GM19452 (cell line): ENCODE results near the gene MEGF6.

Source experiments
- ATAC-seq: cut with Tn5 transposase; IDR thresholded peaks from one replicate; pipeline ENCODE4 v1.9.1; 2021; ENCODE audit not compliant: unreplicated experiment

MEGF6 gene

DNA sequence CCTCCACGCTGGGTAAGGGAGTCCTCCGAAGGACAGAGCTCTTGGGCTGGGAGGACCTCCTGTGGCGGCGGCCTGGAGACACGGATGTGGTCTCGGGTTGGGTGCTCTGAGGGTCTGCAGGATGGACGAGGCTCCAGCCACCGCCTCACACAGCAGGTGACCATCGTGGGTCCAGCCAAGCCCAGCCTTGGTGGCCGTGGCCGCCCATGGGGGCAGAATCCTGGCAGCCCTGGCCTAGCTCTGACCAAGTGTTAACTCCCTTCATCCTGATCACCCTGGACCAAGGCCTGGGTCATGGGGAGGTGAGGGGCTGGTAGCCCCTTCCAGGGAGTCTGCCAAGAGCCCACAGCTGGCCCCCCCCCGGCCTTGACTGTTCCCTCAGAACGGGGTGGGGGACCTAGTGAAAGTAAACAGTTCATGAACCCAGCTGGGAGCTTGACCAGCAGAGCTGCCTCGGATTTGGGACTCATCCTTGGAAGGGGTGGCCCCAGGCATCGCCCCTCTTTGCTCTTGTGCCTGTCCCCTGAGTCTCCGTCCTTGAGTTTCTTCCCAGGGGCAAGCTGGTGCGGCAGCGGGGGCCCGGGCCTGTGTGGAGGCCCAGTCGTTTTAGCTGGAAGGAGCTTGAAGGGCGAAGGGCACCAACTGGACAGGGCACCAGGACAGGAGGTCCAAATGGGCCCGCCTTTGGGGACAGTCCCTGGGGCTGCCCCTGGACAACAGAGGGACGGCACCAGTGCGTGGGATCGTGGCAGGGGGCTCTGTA is 139.0 kb downstream of the MEGF6 start:
- no peak for ATAC-seq

DNA sequence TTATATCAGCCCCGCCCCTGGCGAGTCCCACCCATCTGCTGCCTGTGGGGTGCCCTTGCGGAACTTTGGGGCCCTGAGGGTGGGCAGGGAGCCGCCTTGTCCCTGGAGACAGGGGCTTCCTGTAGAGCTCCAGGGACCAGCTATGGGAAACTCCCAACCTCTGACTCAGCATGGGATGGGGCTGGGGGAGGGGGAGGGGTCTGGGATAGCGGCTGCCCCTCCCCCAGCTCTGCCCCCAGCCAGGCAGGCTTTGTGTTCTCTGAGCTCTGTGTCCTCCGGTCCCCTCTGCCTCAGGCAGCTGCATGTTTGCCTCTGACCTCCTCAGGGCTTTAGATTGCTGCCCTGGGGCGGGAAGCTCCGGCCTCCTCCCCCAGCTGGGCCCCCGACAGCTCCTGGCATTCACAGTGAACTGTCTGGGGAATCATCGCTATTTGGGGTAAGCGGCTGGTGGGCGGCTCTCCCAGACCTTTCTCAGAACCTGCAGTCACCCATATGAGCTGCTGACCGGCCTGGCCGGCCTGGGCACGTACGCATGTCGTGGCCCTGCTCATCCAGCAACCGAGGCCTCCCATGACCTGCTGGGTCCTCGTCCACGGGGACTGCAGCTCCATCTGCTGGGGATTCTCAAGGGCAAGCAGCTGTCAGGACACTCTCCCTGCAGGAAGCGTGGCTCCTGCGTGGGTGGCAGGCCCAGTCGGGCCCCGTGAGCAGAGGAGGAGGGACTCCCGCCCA is 139.8 kb downstream of the MEGF6 start:
- ATAC-seq, result no peak

DNA sequence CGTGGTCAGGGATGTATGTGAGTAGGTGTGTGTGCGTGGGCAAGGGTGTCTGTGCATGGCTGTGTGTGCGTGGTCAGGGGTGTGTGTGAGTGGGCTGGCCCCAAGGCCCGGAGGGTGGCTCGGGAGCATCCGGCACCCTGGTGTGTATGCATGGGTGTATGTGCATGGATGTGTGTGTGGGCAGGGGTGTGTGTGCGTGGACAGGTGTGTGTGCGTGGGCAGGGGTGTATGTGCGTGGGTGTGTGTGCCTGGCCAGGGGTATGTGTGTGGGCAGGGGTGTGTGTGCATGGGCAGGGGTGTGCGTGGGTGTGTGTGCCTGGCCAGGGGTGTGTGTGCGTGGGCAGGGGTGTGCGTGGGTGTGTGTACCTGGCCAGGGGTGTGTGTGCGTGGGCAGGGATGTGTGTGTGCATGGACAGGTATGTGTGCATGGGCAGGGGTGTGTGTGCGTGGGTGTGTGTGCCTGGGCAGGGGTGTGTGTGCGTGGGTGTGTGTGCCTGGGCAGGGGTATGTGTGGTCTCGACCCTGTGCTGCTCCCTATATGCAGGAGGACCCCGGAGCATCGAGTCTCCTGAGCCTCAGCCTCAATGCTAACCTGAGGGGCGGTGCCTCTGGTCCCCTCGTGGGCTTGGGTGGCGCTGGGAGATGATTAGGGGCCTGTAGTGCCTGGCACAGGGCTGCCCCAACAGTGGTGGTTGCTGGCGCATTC is 140.5 kb downstream of the MEGF6 start:
- no peak for ATAC-seq

DNA sequence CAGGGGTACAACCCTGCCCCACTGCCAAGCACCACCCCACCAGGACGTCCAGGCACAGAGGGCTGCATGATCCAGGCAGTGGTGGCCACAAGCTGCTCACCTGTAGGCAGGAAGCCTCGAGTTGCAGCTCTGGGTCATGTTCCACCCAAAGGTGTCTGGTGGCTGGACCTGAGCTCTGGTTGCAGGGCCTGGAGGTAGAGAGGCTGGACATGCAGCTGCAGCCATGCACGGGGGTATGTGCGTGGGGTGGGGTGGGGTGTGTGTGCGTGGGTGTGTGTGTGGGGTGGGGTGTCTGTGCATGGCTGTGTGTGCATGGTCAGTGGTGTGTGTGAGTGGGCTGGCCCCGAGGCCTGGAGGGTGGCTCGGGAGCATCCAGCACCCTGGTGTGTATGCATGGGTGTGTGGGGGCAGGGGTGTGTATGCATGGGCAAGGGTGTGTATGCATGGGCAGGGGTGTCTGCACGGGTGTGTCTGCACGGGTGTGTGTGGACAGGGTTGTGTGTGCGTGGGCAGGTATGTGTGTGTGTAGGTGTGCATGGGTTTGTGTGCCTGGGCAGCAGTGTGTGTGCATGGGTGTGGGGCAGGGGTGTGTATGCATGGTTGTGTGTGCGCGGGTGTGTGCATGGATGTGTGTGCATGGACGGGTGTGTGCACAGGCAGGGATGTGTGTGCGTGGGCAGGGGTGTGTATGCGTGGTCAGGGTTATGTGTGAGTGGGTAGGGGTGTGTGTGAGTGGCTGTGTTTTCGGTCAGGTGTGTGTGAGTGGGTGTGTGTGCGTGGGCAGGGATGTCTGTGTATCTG is 141.3 kb downstream of the MEGF6 start:
- no peak for ATAC-seq

DNA sequence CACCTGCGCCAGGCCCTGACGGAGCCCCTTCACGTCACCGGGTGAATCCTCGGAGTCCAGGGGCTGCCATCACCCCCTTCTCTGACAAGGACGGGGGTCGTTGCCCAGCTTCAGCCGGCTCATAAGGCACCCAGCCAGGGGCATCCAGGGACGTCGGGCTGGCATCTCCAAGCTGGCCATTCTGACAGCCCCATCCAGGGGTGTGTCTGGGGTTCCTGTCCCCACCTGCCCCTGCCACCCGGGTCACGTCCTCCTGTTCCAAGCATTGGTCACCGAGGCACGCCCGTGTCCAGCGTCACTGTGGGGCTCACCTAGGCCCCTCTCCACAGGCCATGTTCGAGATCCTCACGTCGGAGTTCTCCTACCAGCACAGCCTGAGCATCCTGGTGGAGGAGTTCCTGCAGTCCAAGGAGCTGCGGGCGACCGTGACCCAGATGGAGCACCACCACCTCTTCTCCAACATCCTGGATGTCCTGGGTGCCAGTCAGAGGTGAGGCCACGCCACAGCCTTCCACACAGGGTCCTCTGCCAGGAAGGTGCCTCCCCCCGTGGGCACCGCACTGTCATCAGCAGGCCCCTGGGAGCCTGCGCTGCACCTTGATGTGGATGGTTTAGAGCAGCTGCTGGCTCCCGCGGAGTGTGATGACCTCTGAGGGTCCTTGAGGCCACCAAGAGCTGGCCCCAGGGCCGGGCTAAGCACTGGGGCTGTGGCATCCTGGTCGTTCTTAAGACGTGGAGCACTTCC is 142.0 kb downstream of the MEGF6 start:
- ATAC-seq, result no peak

DNA sequence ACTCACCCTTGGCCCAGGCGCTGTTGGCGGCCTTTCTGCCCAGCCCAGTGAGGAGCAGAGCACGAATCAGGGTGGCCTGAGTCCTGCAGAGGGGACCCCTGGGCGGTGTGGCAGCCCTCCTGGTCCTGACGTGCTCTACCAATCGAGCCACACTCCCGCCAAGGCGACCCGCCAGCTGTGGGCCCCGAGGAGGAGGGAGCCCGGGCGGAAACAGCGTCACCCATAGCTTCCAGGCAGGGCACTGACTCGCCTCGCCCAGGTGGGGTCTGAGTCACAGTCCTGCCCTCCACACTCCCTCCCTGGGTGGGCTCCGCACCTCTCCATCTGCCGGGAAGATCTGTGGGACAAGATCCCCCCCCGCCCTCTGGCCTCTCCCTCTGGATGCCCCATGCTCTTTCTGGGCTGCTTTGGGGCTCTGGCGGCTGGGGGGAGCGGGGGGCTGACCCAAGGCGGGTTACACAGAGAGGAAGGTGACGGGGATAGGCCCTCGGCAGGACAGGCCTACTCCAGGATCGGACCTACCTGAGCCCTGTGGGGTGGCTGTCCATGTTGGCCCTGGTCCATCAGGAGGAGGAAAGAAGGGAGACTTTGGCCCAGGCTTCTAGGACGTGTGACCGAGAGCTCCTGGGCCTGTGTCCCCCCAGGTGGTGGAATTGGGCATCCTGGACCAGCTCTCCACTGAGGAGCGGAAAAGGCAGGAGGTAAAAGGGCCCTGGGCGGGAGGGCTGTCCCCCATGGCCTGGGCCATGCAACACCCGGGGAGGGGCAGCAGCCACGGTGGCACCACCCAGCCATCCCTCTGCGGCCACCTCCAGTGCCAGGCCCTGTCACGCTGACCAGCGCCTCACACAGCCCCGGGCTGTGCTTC is 142.8 kb downstream of the MEGF6 start:
- ATAC-seq, result no peak

DNA sequence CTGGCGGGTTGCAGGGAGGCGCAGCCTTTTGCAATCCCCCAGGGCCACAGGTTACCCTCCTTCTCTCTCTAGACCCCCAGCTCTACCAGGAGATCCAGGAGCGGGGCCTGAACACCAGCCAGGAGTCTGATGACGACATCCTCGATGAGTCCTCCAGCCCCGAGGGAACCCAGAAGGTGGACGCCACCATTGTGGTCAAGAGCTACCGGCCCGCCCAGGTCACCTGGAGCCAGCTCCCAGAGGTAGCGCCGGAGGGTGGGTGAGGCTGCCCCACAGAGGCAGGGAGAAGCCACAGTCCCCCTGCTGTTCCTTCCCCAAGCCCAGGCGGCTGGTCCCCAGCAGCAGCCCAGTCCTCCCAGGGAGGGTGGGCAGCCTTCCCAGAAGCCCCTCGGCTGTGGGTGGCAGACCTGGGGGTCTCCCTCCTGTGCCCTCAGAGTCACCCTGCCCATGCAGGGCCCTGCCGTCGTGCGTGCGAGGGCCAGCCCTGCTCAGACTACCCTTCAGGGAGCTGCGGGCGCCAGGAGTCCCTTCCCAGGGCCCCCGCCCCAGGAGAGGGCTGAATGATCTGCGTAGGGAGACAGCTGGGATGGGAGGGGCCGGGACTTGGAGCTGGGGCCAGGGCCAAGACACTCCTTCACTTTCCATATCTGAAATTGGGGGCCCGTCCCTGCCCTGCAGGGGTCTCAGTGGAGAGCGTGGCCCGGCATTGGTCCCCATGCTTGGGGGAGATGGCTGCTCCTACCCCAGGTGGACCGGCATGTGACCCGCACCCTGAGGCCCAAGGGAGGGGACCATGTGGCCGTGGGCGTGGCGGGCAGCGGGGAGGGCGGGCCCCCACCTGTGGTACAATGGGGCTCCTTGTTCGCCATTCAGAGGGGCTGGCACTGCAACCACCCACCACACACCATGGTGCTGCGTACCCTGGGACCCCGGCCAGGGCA is 143.9 kb downstream of the MEGF6 start:
- ATAC-seq, result no peak

DNA sequence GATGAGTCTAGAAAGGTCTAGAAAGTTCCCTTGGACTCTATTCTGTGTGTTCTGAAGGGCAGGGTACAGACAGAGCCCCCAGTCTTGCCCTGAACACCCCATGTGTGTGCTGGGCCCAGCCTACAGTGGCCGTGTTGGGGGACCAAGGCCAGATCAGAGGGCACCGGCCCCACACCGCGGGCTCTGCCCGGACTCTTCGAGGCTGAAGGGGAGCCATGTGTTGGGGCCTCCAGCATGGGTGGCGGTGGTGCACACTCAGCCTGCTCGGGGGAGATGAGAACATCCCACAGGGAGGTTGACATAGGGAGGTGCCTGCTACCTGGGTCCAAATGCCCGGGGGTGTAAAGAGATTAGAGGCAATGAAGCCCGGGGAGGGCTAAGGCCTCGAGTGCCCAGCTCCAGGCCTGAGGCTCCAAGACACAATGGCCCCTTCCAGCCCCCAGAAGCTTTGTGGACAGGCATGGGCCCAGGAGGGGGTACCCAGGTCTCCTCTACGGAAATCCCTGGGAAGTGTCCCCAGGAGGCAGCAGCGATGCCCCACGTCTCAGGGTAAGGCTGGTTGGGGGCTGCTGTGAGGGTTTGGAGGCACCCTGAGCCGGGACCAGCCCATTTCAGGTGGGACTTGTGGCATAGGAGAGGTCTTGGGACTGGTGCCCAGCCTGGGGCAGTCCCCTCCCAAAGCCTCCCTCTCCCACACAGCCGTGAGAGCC is 144.8 kb downstream of the MEGF6 start:
- no peak for ATAC-seq

DNA sequence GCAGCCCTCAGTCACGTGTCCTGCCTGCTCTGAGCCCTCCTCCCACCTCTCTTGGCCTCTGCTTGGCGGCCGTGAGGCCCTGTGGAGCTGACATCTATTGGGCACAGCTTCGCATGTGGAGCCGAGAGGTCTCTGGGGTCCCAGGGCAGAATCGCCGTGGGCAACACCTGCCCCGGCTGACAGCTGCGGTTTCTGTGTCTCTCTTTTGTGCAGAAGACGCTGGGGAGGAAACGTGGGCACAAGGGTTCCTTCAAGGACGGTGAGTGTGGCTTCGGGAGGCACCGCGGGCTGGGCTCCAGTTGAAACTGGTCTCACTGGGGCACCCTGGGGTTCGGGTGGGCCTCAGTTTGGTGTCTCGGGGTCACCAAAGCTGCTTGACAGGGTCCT is 145.4 kb downstream of the MEGF6 start:
- no peak for ATAC-seq

DNA sequence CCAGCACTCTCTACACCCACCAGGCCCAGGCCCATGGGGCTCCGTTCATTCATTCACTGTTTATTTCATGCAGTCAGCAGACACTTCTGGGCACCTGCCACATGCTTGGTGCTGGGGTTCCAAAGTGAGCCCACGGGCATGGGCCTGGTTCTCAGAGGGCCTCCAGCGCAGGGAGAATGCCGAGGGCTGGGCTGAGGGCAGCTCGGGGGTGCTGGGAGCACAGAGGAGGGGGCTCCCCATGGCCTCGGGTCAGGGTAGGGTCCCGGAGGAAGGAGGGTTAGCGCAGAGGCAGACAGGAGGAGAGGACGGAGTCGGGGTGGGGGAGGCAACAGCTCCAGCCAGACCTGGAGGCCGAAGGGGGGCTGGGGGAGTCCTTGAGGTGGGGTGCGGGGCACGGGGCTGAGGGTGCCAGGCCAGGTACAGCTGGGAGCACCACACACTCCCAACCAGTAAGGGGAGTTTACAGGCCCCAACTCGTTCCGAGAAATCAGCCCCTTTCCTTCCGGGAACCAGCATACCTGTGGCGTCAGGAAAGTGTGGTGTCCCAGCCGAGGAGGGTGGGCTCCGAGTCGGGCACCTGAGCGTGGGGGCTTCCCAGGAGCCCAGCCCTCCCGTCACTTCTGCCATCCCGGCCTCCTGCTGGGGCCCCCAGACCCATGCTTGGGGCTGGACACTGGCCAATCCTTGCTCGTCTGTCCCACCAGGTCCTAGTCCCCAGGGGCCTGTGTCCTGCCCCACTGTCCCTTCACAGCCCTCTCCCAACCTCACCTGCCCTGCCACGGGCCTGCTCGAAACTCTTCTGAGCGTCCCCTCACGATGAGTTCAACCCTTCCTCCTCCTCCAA is 146.0 kb downstream of the MEGF6 start:
- no peak for ATAC-seq

DNA sequence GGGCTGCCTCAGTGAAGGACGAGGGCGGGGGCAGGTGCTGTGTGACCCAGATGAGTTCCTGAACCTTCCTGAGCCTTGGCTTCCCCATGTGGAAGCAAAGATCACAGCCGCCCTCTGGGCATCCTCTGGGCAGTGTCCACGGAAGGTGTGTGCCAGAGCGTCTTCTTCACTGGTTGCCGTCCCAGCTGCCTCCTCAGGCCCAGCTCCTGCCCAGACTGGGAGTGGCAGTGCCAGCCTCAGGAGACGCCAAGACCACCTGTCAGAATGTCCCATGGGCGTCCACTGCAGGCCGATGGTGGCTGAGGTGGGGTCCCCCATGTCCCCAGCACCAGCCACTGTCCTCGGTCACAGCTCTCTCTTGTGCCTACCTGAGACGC is 146.7 kb downstream of the MEGF6 start:
- no peak for ATAC-seq

DNA sequence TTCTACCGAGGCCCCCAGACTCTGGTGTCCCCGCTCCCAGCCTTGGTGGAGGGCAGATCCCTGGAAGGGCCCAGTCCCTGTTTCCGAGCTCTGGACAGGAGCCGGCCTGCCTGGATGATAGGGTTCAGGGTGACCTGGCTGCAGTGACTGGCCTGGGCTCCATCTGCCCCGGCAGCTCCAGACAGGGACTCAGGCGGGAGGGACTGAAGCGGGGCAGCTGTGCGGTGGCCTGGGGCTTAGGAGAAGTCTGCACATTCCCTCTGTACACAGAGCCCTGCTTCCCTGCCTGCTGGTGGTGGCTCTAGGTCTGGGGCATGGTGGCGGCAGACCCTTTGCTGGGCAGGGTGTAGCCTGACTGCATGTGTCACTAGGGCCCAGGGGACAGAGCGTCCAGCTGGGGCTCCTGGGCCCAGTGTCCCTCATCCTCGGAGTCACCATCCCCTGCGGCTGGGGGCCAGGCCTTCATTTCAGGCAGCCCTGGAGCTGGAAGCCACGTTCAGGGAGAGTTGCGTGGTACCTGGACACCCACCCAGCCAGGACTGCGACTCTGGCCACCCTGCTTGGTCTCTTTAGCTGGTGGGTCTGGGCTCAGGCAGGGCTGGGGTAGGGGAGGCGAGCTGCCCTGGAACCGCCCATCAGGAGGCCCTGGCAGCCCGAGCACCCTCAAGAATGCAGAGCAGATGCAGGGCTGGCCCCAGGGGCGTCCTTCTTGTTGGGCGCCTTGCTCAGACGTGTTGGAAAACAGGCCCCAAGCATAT is 147.2 kb downstream of the MEGF6 start:
- ATAC-seq, result no peak

DNA sequence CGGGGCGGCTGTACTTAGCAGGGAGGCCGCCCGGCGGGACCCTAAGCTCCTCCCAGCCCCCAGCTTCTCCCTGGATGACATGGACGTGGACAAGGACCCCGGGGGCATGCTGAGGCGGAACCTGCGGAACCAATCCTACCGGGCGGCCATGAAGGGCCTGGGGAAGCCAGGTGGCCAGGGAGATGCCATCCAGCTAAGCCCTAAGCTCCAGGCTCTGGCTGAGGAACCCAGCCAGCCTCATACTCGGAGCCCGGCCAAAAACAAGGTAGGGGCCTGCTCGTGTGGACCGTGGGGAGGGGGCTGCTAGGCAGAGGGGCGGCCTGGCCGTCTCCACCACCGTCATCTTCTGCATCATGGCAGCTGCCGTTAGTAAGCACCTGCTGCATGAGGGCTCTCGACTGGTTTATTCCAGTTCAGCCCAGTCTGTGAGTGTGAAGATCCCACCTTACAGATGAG is 147.9 kb downstream of the MEGF6 start:
- ATAC-seq, result no peak

DNA sequence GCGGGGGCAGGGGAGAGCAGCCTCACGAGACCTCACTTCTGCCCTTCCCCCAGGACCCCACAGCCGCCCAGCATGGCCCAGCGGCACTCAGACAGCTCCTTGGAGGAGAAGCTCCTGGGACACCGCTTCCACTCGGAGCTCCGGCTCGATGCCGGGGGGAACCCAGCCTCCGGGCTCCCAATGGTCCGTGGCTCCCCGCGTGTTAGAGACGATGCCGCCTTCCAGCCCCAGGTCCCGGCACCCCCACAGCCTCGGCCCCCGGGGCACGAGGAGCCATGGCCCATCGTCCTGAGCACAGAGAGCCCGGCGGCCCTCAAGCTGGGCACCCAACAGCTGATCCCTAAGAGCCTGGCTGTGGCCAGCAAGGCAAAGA is 148.3 kb downstream of the MEGF6 start:
- ATAC-seq, result no peak

DNA sequence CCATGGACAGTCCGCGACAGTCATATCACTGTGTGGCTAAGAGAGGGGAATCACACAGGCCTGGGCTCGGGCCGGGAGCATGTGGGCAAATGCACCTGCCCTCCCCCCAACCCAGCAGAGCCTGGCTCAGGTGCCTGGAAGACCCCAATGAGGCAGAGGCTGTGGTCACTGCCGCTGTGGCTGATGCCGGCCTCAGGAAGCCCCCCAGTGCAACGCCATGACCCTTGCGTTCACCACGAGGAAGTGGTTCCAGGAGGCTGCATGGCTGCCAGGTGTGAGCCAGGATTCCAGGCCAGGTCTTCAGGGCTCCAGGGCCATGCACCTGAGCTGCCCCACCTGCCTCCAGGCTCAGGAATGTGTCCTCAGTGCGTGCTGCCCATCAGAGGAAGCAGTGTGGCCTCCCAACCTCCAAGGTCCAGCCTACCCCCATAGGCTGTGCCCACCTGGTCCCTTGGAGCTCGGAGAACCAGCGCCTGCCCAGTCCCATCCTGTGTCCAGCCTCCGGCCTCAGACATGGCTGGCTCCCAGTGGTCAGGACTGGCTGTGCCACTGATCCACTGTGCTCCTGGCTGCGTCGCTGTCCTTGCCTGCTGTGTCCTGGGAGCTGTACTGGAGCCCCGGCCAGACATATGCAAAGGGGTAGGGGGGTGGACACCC is 148.8 kb downstream of the MEGF6 start:
- no peak for ATAC-seq

DNA sequence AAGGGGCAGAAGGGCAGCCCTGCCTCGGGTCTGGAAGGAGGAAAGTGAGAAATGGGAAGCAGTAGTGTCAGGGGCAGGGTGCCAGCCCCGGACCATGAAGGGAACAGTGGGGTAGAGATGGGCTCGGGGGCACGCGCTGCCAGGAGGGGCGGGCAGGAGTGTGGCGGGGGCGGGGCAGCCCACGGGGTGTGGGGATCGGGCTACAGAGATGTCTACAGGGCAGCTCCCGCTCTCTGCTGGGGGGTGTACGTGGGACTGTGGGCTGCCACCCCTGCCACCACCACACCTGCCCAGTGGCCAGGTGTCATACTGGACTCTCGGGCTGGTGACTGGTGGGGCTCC is 149.4 kb downstream of the MEGF6 start:
- ATAC-seq, result no peak
